GM12891 (cell line): ENCODE measurements around the gene CNTROB.

ENCODE experiments used
- PAX5 ChIP-seq: IDR thresholded peaks from 2 replicates; pipeline ENCODE4 v1.6.1; 2011; ENCODE audit warnings: low read length, moderate library complexity, mild to moderate bottlenecking; ENCODE audit not compliant: insufficient read depth, severe bottlenecking
- POLR2A ChIP-seq: IDR thresholded peaks from 2 replicates; pipeline ENCODE4 v1.6.1; 2011; ENCODE audit warnings: low read depth, low read length, control low read depth
- POLR2AphosphoS5 ChIP-seq: IDR thresholded peaks from 2 replicates; pipeline ENCODE4 v1.6.1; 2011; ENCODE audit warnings: low read depth, low read length, control low read depth
- POU2F2 ChIP-seq: IDR thresholded peaks from 2 replicates; pipeline ENCODE4 v1.6.1; 2011; ENCODE audit warnings: low read depth, mild to moderate bottlenecking, control low read depth, low read length, moderate library complexity
- SPI1 ChIP-seq: IDR thresholded peaks from 2 replicates; pipeline ENCODE4 v1.6.1; 2011; ENCODE audit warnings: low read depth, low read length, control low read depth
- TAF1 ChIP-seq: IDR thresholded peaks from 2 replicates; pipeline ENCODE4 v1.6.1; 2011; ENCODE audit warnings: low read depth, low read length, control low read depth

DNA sequence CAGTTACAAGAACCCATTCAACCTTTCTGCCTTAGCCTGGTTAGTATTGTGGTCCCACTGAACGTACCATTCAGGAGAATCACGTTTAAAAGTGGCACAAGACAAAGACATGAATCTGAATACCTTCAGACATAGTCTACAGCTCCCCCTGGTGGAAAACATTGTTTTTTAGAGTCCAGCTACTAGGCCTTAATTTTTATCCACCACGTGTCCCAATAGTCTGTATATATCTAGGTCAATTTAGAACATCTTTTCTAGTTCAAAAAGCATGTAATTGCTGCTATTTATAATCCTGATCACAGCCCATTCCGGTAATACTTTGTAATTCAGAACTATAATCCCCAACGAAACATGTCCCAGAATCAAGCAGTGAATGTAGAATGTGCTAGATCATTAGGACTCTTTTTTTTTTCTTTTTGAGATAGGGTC, 56.8 kb downstream of the CNTROB start:
- TF ChIP-seq POLR2A (no peak), POLR2AphosphoS5 (no peak), TAF1 (no peak), POU2F2 (no peak), SPI1 (no peak), PAX5 (no peak)
